OCI-LY1 (cell line): ENCODE data around the gene RSF1.

Experiments
- H2AFZ ChIP-seq: fragments of 200-600 bp; sonication (generic), shearing (Covaris generic); 2 replicates; pipeline ENCODE4 v1.6.0; 2014; ENCODE audit warnings: antibody characterized with exemption, mild to moderate bottlenecking, low read length
- H3F3A ChIP-seq: fragments of 200-600 bp; sonication (generic), shearing (Covaris generic); 2 replicates; pipeline ENCODE4 v1.6.0; 2014; ENCODE audit warnings: mild to moderate bottlenecking, antibody characterized with exemption, low read length, moderate library complexity; ENCODE audit not compliant: insufficient read depth
- H3K27ac ChIP-seq: fragments of 200-600 bp; sonication (generic); 2 replicates; pipeline ENCODE4 v1.5.1; 2014; ENCODE audit warnings: low read length, mixed run types, mild to moderate bottlenecking, low read depth; ENCODE audit not compliant: poor library complexity, severe bottlenecking
- H3K27me3 ChIP-seq: fragments of 200-600 bp; sonication (generic); 2 replicates; pipeline ENCODE4 v1.6.0; 2014; ENCODE audit warnings: antibody characterized with exemption, mild to moderate bottlenecking, low read length, moderate library complexity; ENCODE audit not compliant: insufficient read depth
- H3K36me3 ChIP-seq: fragments of 200-600 bp; sonication (generic); 2 replicates; pipeline ENCODE4 v1.6.1; 2014; ENCODE audit warnings: mild to moderate bottlenecking, antibody characterized with exemption, low read length, moderate library complexity, mixed read lengths; ENCODE audit not compliant: insufficient read depth
- H3K4me1 ChIP-seq: fragments of 200-600 bp; sonication (generic); 2 replicates; pipeline ENCODE4 v1.5.1; 2014; ENCODE audit warnings: mild to moderate bottlenecking, low read length, moderate library complexity; ENCODE audit not compliant: insufficient read depth, severe bottlenecking
- H3K4me2 ChIP-seq: fragments of 200-600 bp; sonication (generic), shearing (Covaris generic); 2 replicates; pipeline ENCODE4 v1.6.1; 2014; ENCODE audit warnings: low read length
- H3K4me3 ChIP-seq: fragments of 200-600 bp; sonication (generic); 2 replicates; pipeline ENCODE4 v1.5.1; 2014; ENCODE audit warnings: low read length, low read depth, mild to moderate bottlenecking, mixed read lengths; ENCODE audit not compliant: poor library complexity, severe bottlenecking
- H3K79me2 ChIP-seq: fragments of 200-600 bp; shearing (Covaris generic); 2 replicates; pipeline ENCODE4 v1.6.1; 2016; ENCODE audit warnings: mixed run types, low read length, mixed read lengths; ENCODE audit not compliant: insufficient read depth
- H3K9ac ChIP-seq: fragments of 200-600 bp; sonication (generic), shearing (Covaris generic); 2 replicates; pipeline ENCODE4 v1.6.1; 2014; ENCODE audit warnings: mild to moderate bottlenecking, low read length, mixed read lengths
- H3K9me2 ChIP-seq: fragments of 200-600 bp; sonication (generic), shearing (Covaris generic); 2 replicates; pipeline ENCODE4 v1.6.1; 2014; ENCODE audit warnings: low read depth, mild to moderate bottlenecking, low read length, mixed read lengths
- H3K9me3 ChIP-seq: fragments of 200-600 bp; shearing (Covaris generic); 2 replicates; pipeline ENCODE4 v1.6.1; 2014; ENCODE audit warnings: low read length, mixed read lengths
- H4K20me1 ChIP-seq: fragments of 200-600 bp; sonication (generic), shearing (Covaris generic); 2 replicates; pipeline ENCODE4 v1.6.0; 2016; ENCODE audit warnings: mild to moderate bottlenecking, low read length; ENCODE audit not compliant: insufficient read depth
- EZH2 ChIP-seq: fragments of 200-600 bp; sonication (generic), shearing (Covaris generic); IDR thresholded peaks from 2 replicates; pipeline ENCODE4 v1.8.0; 2017; ENCODE audit warnings: borderline replicate concordance, mixed run types, mild to moderate bottlenecking, antibody characterized with exemption, low read length, moderate library complexity, mixed read lengths
- TF ChIP-seq, protein P1 (sequence below): fragments of 200-600 bp; sonication (generic), shearing (Covaris generic); IDR thresholded peaks from 2 replicates; pipeline ENCODE4 v1.5.1; 2017; ENCODE audit warnings: mild to moderate bottlenecking, antibody characterized with exemption, low read length, moderate library complexity, mixed read lengths

RSF1 gene

DNA sequence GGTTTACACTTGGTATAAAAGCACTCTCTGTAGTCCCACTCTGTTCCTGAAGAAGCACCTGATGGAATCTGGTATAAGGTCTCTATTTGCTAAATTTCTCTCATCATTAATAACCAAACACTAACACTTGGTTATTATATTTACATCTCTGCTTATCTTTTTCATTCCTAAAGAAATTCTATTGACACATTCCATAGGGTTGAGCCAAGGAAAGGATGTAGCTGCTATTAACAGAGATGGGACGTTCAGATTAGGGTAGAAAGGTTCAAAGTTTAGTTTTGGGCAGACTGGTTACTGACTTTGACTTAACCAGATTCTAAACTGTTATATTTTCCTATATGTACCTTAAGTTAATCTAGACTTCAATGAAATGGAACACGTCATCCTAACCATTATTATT is 91.5 kb downstream of the RSF1 start:
- H3K79me2 ChIP-seq, result no peaks in the 10 kb centered on the region
- no peak overlapping the region for H3K4me3 ChIP-seq
- H3K4me1 ChIP-seq, result peaks cover 18% of the 10 kb centered on the region
- H3K4me2 ChIP-seq, result no peak overlapping the region
- H3K9ac ChIP-seq, result no peak overlapping the region
- TF ChIP-seq EZH2, result no peak
- TF ChIP-seq, protein P1, sequence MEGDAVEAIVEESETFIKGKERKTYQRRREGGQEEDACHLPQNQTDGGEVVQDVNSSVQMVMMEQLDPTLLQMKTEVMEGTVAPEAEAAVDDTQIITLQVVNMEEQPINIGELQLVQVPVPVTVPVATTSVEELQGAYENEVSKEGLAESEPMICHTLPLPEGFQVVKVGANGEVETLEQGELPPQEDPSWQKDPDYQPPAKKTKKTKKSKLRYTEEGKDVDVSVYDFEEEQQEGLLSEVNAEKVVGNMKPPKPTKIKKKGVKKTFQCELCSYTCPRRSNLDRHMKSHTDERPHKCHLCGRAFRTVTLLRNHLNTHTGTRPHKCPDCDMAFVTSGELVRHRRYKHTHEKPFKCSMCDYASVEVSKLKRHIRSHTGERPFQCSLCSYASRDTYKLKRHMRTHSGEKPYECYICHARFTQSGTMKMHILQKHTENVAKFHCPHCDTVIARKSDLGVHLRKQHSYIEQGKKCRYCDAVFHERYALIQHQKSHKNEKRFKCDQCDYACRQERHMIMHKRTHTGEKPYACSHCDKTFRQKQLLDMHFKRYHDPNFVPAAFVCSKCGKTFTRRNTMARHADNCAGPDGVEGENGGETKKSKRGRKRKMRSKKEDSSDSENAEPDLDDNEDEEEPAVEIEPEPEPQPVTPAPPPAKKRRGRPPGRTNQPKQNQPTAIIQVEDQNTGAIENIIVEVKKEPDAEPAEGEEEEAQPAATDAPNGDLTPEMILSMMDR, result no peak
- H2AFZ ChIP-seq, result no peak overlapping the region
- H3K36me3 ChIP-seq, result peaks cover 37% of the 10 kb centered on the region
- H3F3A ChIP-seq, result no peaks in the 10 kb centered on the region
- no peaks in the 10 kb centered on the region for H3K27me3 ChIP-seq
- H3K9me2 ChIP-seq, result no peaks in the 10 kb centered on the region
- no peak overlapping the region for H3K27ac ChIP-seq
- peaks cover 13% of the 10 kb centered on the region; the same call in 1 of the 2 replicates for H3K9me3 ChIP-seq
- no peaks in the 10 kb centered on the region for H4K20me1 ChIP-seq

DNA sequence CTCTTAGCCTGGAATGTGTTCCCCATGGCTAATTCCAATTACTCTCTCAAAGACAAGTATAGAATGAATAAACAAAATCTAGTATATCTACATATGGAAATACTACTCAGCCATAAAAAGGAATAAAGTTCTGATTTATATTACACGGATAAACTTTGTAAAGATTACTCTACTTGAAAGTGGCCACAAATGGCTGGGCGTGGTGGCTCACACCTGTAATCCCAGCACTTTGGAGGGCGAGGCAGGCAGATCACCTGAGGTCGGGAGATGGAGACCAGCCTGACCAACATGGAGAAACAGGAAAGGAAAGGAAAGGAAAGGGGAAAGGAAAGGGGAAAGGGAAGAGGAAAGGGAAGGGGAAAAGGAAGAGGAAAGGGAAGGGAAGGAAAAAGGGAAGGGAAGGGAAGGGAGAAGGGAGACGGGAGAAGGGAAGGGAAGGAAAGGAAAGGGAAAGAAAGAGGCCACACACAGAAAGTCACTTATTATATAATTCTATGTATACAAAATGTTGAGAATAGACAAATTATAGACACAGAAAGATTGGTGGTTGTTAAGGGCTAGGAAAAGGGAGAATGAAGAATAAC is 92.2 kb downstream of the RSF1 start:
- Histone ChIP-seq H3K9me2 (no peaks in the 10 kb centered on the region), H4K20me1 (no peaks in the 10 kb centered on the region), H3K4me2 (no peak overlapping the region), H3K79me2 (no peaks in the 10 kb centered on the region), H3K4me1 (peaks cover 18% of the 10 kb centered on the region), H3K36me3 (peaks cover 36% of the 10 kb centered on the region), H3F3A (no peaks in the 10 kb centered on the region), H2AFZ (no peak overlapping the region), H3K9me3 (peaks cover 13% of the 10 kb centered on the region; the same call in 1 of the 2 replicates), H3K4me3 (no peak overlapping the region), H3K9ac (no peak overlapping the region), H3K27ac (no peak overlapping the region), H3K27me3 (no peaks in the 10 kb centered on the region)
- TF ChIP-seq EZH2, result no peak
- TF ChIP-seq, protein P1, result no peak

DNA sequence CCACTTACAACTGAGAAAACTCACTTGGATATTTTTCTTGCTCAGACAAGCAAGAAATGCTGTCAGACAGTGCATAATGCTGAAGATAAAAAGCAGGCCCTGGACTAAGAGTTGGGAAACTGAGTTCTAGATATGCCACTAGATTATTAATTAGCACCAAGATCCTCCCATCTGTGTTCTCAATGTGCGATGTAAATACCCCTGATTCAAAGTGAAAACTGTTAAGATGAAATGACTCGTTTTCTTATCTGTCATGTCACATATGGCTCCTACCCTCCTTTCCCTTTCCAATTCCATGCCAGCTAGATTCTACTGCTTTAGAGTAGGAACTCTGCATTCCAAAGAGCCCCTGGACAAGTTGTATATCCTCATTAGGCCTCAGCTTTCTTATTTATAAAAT is 94.0 kb downstream of the RSF1 start:
- Histone ChIP-seq H4K20me1 (no peaks in the 10 kb centered on the region), H2AFZ (no peak overlapping the region), H3K4me2 (no peak overlapping the region), H3K4me3 (no peak overlapping the region), H3K36me3 (peaks cover 40% of the 10 kb centered on the region), H3K79me2 (no peaks in the 10 kb centered on the region), H3K27me3 (no peaks in the 10 kb centered on the region), H3K27ac (no peak overlapping the region), H3K4me1 (peaks cover 18% of the 10 kb centered on the region), H3K9ac (no peak overlapping the region), H3F3A (no peaks in the 10 kb centered on the region), H3K9me2 (no peaks in the 10 kb centered on the region), H3K9me3 (peaks cover 12% of the 10 kb centered on the region; the same call in 1 of the 2 replicates)
- TF ChIP-seq, protein P1, result no peak
- no peak for TF ChIP-seq EZH2
